ENCODE data around the gene MBNL1.

MBNL1 gene

GRCh38 chr3:152302521-152303021 lies 33.8 kb downstream of the MBNL1 start:
- Histone ChIP-seq H3K27me3 (ENCODE audit: insufficient read depth, low read length, poor library complexity) (no peaks in the 10 kb centered on the region), H3K4me2 (ENCODE audit: insufficient read depth, low read length) (no peak overlapping the region), H3K9me3 (ENCODE audit: insufficient read depth, low read length, severe bottlenecking) (no peaks in the 10 kb centered on the region), H3K4me1 (ENCODE audit: insufficient read depth, low read length) (peaks cover 19% of the 10 kb centered on the region), H3K36me3 (ENCODE audit: insufficient read depth, low read length) (peaks cover 80% of the 10 kb centered on the region), H3K9ac (ENCODE audit: low read depth, low read length) (no peak overlapping the region), H3K27ac (ENCODE audit: low read length) (no peak overlapping the region), H2AFZ (ENCODE audit: low read depth, low read length) (no peak overlapping the region), H3K79me2 (ENCODE audit: insufficient read depth, low read length) (peaks cover 100% of the 10 kb centered on the region), H4K20me1 (ENCODE audit: insufficient read depth, low read length) (peaks cover 64% of the 10 kb centered on the region), H3K4me3 (ENCODE audit: low read depth in 1 of 2, low read length in 2 of 2) (no peak overlapping the region)
- no peak for DNase-seq
- TF ChIP-seq CTCF (IDR thresholded peaks at IDR 0.05; ENCODE audit: borderline replicate concordance, extremely low read depth, low read length, poor library complexity, severe bottlenecking) (no peak), EZH2 (IDR thresholded peaks at IDR 0.05; ENCODE audit: borderline replicate concordance, low read depth, low read length, severe bottlenecking) (no peak)
- peak; percentile 33; the same call in 1 of the 3 replicates for ATAC-seq (ENCODE audit: insufficient read depth, low read depth)

- H2AFZ ChIP-seq (ENCODE audit: low read depth, low read length) = no peak overlapping the region
- no peak for TF ChIP-seq EZH2 (IDR thresholded peaks at IDR 0.05; ENCODE audit: borderline replicate concordance, low read depth, low read length, severe bottlenecking)
- no peak for TF ChIP-seq CTCF (IDR thresholded peaks at IDR 0.05; ENCODE audit: borderline replicate concordance, extremely low read depth, low read length, poor library complexity, severe bottlenecking)
- no peaks in the 10 kb centered on the region for H3K9me3 ChIP-seq (ENCODE audit: insufficient read depth, low read length, severe bottlenecking)
- peaks cover 67% of the 10 kb centered on the region for H4K20me1 ChIP-seq (ENCODE audit: insufficient read depth, low read length)
- H3K27ac ChIP-seq (ENCODE audit: low read length) = no peak overlapping the region
- H3K27me3 ChIP-seq (ENCODE audit: insufficient read depth, low read length, poor library complexity) = no peaks in the 10 kb centered on the region
- no peak overlapping the region for H3K4me3 ChIP-seq (ENCODE audit: low read depth in 1 of 2, low read length in 2 of 2)
- no peak for ATAC-seq (ENCODE audit: insufficient read depth, low read depth)
- H3K4me1 ChIP-seq (ENCODE audit: insufficient read depth, low read length) = peaks cover 10% of the 10 kb centered on the region
- H3K4me2 ChIP-seq (ENCODE audit: insufficient read depth, low read length) = no peak overlapping the region
- peaks cover 81% of the 10 kb centered on the region for H3K36me3 ChIP-seq (ENCODE audit: insufficient read depth, low read length)
- no peak overlapping the region for H3K9ac ChIP-seq (ENCODE audit: low read depth, low read length)
- peaks cover 100% of the 10 kb centered on the region for H3K79me2 ChIP-seq (ENCODE audit: insufficient read depth, low read length)
- no peak for DNase-seq
Measured at GRCh38 chr3:152304160-152304559, 35.4 kb downstream of the MBNL1 start.

DNA sequence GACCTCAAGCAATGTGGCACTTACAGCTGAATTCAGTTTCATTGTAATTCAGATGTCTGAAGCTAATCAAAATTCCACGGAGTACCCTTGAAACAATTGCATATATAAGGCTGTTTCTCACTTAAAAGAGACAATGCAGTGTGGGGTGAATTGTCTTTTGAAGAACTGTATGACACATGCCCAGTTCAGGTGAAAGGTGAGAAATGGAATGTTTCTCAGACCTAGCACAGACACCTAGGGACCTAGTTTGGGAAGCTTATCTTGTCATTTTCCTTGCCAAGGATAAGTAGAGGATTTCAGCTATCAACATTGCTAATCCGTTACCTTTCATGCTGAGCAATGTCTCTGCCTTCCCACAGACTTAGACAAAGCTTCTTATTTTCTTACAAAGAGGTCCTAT lies 36.3 kb downstream of the MBNL1 start:
- Histone ChIP-seq H3K36me3 (ENCODE audit: insufficient read depth, low read length) (peaks cover 74% of the 10 kb centered on the region), H4K20me1 (ENCODE audit: insufficient read depth, low read length) (peaks cover 59% of the 10 kb centered on the region), H3K27me3 (ENCODE audit: insufficient read depth, low read length, poor library complexity) (no peaks in the 10 kb centered on the region), H3K9me3 (ENCODE audit: insufficient read depth, low read length, severe bottlenecking) (no peaks in the 10 kb centered on the region), H3K79me2 (ENCODE audit: insufficient read depth, low read length) (peaks cover 100% of the 10 kb centered on the region), H3K27ac (ENCODE audit: low read length) (peak overlapping the region; percentile 50; the same call in 1 of the 2 replicates), H3K9ac (ENCODE audit: low read depth, low read length) (no peak overlapping the region), H3K4me3 (ENCODE audit: low read depth in 1 of 2, low read length in 2 of 2) (no peak overlapping the region), H3K4me1 (ENCODE audit: insufficient read depth, low read length) (peaks cover 10% of the 10 kb centered on the region), H3K4me2 (ENCODE audit: insufficient read depth, low read length) (no peak overlapping the region), H2AFZ (ENCODE audit: low read depth, low read length) (no peak overlapping the region)
- no peak for DNase-seq
- TF ChIP-seq CTCF (IDR thresholded peaks at IDR 0.05; ENCODE audit: borderline replicate concordance, extremely low read depth, low read length, poor library complexity, severe bottlenecking) = no peak
- TF ChIP-seq EZH2 (IDR thresholded peaks at IDR 0.05; ENCODE audit: borderline replicate concordance, low read depth, low read length, severe bottlenecking) = no peak
- no peak for ATAC-seq (ENCODE audit: insufficient read depth, low read depth)

All from DND-41 (cell line).